ENCODE results near the gene ALPL. TPM values are rescaled to one million over a fixed set of nuclear protein-coding genes. Genes with fewer than 3 reads are reported as not detected.

ALPL gene
- total RNA-seq, 2 donors from 2014 or later = 16.2 to 50.3 TPM

GRCh38 chr1:21589618-21590017, 80.4 kb downstream of the ALPL start:
- Histone ChIP-seq H3K4me1 (peaks cover 0 to 24% of the 10 kb centered on the region in 2 donors), H3K27ac (no peak overlapping the region), H3K36me3 (no peaks in the 10 kb centered on the region), H3K27me3 (no peaks in the 10 kb centered on the region), H3K9me3 (no peaks in the 10 kb centered on the region), H3K4me3 (no peak overlapping the region)
- DNase-seq (ENCODE audit: low spot score) = no peak
- TF ChIP-seq, protein P1, sequence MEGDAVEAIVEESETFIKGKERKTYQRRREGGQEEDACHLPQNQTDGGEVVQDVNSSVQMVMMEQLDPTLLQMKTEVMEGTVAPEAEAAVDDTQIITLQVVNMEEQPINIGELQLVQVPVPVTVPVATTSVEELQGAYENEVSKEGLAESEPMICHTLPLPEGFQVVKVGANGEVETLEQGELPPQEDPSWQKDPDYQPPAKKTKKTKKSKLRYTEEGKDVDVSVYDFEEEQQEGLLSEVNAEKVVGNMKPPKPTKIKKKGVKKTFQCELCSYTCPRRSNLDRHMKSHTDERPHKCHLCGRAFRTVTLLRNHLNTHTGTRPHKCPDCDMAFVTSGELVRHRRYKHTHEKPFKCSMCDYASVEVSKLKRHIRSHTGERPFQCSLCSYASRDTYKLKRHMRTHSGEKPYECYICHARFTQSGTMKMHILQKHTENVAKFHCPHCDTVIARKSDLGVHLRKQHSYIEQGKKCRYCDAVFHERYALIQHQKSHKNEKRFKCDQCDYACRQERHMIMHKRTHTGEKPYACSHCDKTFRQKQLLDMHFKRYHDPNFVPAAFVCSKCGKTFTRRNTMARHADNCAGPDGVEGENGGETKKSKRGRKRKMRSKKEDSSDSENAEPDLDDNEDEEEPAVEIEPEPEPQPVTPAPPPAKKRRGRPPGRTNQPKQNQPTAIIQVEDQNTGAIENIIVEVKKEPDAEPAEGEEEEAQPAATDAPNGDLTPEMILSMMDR (IDR thresholded peaks at IDR 0.05) = no peak

DNA sequence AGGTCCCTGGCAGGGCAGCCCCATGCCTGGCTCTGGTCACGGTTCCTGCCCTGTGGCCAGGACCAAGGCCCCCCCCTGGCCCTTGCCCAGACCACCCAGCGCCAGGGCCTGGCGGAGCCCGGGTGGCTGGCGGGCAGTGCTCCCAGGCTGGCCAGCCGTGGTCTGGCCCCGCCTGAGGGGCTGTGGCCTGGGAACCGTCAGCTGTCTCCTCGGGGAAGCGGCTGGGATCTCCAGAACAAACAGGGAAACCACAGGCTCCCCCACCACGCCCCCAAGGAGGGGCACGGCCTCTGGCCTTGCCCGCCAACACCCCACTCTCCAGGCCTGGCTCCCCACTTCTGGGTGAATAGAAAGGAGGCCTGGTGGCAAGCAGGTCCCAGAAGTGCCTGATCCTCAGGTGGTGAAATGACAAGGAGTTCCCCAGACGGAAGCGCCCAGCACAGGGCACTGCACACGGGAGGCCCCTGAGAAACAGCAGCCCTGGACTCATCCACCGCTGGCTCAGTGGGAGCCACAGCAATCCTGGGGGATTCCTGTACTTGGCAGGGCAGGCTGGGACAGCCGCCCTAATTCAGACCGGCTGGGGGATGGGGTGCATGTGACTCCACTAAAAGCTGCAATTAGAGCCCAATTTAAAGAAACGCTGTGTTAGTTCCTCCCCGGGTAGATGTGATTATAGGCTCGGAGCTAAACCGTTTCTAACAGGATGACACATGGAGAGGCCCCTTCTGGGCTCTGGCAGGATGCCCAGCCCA, 81.1 kb downstream of the ALPL start:
- TF ChIP-seq, protein P1 (IDR thresholded peaks at IDR 0.05) = no peak
- Histone ChIP-seq H3K4me1 (peaks cover 0 to 24% of the 10 kb centered on the region in 2 donors), H3K27ac (no peak overlapping the region), H3K4me3 (no peak overlapping the region), H3K36me3 (no peaks in the 10 kb centered on the region), H3K9me3 (no peaks in the 10 kb centered on the region), H3K27me3 (no peaks in the 10 kb centered on the region)
- no peak for DNase-seq (ENCODE audit: low spot score)

DNA sequence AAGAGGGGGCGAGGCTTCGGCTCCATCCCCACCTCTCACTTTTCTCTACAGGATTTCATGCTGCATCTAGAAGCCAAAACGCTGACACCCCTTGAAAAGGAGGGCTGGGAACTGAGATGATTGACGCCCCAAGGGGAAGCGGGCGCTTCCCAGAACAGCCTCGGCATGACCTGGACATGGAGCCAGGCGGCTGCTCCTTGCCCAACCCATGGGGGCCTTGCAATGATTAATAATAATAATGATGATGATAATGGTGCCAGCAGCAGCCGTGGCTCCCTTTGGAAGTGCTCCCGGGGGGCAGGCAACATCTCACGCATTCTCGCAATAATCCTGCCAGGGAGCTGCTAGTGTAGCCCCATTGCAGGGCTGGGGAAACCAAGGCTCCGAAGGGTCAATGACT, 81.7 kb downstream of the ALPL start:
- no peaks in the 10 kb centered on the region for H3K27me3 ChIP-seq
- H3K36me3 ChIP-seq = no peaks in the 10 kb centered on the region
- H3K9me3 ChIP-seq = no peaks in the 10 kb centered on the region
- no peak for DNase-seq (ENCODE audit: low spot score)
- TF ChIP-seq, protein P1 (IDR thresholded peaks at IDR 0.05) = no peak
- no peak overlapping the region for H3K4me3 ChIP-seq
- H3K4me1 ChIP-seq = peaks cover 0 to 20% of the 10 kb centered on the region in 2 donors
- no peak overlapping the region for H3K27ac ChIP-seq

GRCh38 chr1:21592086-21592865, 83.1 kb downstream of the ALPL start:
- Histone ChIP-seq H3K27ac (no peak overlapping the region), H3K4me3 (no peak overlapping the region), H3K36me3 (no peaks in the 10 kb centered on the region), H3K27me3 (no peaks in the 10 kb centered on the region), H3K9me3 (no peaks in the 10 kb centered on the region), H3K4me1 (peaks cover 0 to 6% of the 10 kb centered on the region in 2 donors)
- TF ChIP-seq, protein P1 (IDR thresholded peaks at IDR 0.05) = no peak
- no peak for DNase-seq (ENCODE audit: low spot score)

DNA sequence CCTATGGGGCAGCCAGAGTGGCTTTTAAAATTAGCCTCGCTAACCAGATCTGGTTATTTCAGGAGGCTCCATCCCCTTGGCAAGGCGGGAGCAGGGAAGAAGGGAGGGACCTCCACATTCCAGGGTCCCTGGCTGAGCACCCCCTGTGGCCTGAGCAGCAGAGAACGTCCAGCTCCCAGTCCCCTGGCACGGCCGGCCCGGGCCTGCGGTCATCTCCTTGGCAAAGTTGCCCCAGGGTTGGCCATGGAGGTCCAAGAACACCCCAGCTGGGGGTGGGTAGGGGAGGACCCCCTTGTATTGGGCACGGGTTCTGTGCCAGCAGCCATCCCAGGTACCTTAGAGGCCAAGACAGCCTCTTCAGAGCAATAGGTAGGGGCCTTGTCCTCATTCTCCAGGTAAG, 84.0 kb downstream of the ALPL start:
- DNase-seq (ENCODE audit: low spot score) = no peak
- no peak overlapping the region for H3K27ac ChIP-seq
- no peaks in the 10 kb centered on the region for H3K27me3 ChIP-seq
- no peaks in the 10 kb centered on the region for H3K9me3 ChIP-seq
- H3K4me3 ChIP-seq = no peak overlapping the region
- peaks cover 0 to 5% of the 10 kb centered on the region in 2 donors for H3K4me1 ChIP-seq
- TF ChIP-seq, protein P1 (IDR thresholded peaks at IDR 0.05) = no peak
- H3K36me3 ChIP-seq = no peaks in the 10 kb centered on the region
